ENCODE results near the gene CARM1. TPM values are rescaled to one million over a fixed set of nuclear protein-coding genes. Genes with fewer than 3 reads are reported as not detected.
"Not testable (repeated sequence)": the region's sequence is repeated elsewhere in the genome, so short reads cannot be mapped to it uniquely, and the experiment has no call there.

The CARM1 gene
- total RNA-seq, 3 donors from 2014 or later = 49.1 to 54.3 (median 49.7) TPM

DNA sequence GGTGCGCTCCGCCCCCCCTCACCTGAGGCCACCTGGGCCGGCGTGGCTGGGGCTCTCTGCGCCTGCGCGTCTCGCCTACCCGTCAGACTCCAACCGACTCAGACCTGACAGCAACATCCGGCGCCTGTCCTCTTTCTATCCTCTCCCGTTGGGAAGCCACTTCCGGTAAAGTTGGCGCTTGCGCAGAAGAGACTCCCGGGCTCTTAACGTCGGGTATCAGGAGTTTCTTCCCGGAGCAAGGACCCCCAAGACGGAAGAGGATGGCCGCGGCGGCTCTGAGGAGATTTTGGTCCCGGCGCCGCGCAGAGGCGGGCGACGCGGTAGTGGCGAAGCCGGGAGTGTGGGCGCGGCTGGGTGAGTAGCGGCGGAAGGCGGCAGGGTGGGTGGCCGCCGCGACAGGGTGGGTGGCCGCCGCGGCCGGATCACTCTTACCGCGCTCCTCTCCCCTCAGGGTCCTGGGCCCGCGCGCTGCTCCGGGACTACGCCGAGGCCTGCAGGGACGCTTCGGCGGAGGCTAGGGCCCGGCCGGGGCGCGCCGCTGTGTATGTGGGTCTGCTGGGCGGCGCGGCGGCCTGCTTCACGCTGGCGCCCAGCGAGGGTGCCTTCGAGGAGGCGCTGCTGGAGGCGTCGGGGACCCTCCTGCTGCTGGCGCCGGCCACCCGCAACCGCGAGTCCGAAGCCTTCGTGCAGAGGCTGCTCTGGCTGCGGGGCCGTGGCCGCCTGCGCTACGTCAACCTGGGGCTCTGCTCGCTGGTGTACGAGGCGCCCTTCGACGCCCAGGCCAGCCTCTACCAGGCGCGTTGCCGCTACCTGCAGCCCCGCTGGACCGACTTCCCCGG, 57.4 kb downstream of the CARM1 start, which contains the start of the genes TIMM29 and YIPF2:
Gene TIMM29 (plus strand): TSS at position 249 of the 839 bp plus-strand sequence. CDS start 12 bp downstream, at position 261.
Gene YIPF2 (minus strand): TSS at position 77 of the 839 bp plus-strand sequence. CDS start 229 bp downstream, outside the sequence.
- peaks cover 18% of the 10 kb centered on the region for H3K4me1 ChIP-seq (ENCODE audit: low read depth)
- H3K4me3 ChIP-seq = peak within 1 kb of the TSS; percentile 89
- ATAC-seq (peak; percentile 95), DNase-seq (peak; percentile 97 to 98 (median 97))
- no peaks in the 10 kb centered on the region for H3K9me3 ChIP-seq
- no peaks in the 10 kb centered on the region for H3K36me3 ChIP-seq (ENCODE audit: low read depth)
- no peak for TF ChIP-seq CTCF (IDR thresholded peaks at IDR 0.05)
- intact Hi-C loops (cut with DNase I, micrococcal nuclease) = no loop called here

DNA sequence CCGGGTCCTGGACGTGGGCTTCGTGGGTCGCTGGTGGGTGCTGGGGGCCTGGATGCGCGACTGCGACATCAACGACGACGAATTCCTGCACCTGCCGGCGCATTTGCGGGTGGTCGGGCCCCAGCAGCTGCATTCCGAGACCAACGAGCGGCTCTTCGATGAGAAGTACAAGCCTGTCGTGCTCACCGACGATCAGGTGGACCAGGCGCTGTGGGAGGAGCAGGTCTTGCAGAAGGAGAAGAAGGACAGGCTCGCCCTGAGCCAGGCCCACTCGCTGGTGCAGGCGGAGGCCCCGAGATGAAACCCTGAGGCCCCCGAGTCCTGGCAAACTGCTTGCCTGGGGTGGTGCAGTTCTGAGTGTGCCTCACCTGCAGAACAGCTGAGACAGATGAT, 58.0 kb downstream of the CARM1 start:
- DNase-seq (no peak), ATAC-seq (no peak)
- intact Hi-C loops (cut with DNase I, micrococcal nuclease) = no loop called here
- TF ChIP-seq CTCF (IDR thresholded peaks at IDR 0.05) = no peak
- H3K4me1 ChIP-seq (ENCODE audit: low read depth) = peaks cover 18% of the 10 kb centered on the region
- no peaks in the 10 kb centered on the region for H3K9me3 ChIP-seq
- no peaks in the 10 kb centered on the region for H3K36me3 ChIP-seq (ENCODE audit: low read depth)
- H3K4me3 ChIP-seq = peak overlapping the region; percentile 89

- Histone ChIP-seq H3K36me3 (ENCODE audit: low read depth) (no peaks in the 10 kb centered on the region), H3K4me3 (no peak overlapping the region), H3K4me1 (ENCODE audit: low read depth) (peaks cover 9% of the 10 kb centered on the region), H3K9me3 (no peaks in the 10 kb centered on the region)
- TF ChIP-seq CTCF (IDR thresholded peaks at IDR 0.05) = no peak
- DNase-seq (no peak), ATAC-seq (no peak)
- intact Hi-C loops (cut with DNase I, micrococcal nuclease) = no loop called here
Observed at GRCh38 chr19:10935371-10936059, 64.2 kb downstream of the CARM1 start.

DNA sequence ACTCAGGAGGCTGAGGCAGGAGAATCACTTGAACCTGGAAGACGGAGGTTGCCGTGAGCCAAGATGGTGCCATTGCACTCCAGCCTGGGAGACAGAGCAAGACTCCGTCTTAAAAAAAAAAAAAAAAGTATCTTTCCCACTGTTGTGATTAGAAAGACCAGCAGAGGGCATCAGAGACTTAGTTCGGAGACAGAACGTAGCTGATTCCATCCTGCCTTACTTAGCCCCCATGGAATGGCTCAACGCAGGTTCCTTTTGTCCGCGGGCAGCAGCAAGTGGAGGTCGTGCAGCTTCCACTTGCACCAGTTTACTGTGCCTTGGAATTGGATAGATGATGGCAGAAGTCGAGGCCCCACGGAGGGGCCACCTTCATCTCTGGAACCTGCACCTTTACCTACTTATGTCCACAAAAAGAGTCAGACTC, 65.3 kb downstream of the CARM1 start:
- intact Hi-C loops (cut with DNase I, micrococcal nuclease) = no loop called here
- no peaks in the 10 kb centered on the region for H3K36me3 ChIP-seq (ENCODE audit: low read depth)
- DNase-seq = peak in 1 of 3 donors; percentile 81
- no peak overlapping the region for H3K4me3 ChIP-seq
- H3K4me1 ChIP-seq (ENCODE audit: low read depth) = peaks cover 9% of the 10 kb centered on the region
- peak; percentile 79 for ATAC-seq
- TF ChIP-seq CTCF (IDR thresholded peaks at IDR 0.05) = peak; percentile 14
- no peaks in the 10 kb centered on the region for H3K9me3 ChIP-seq

- H3K4me3 ChIP-seq; DNase-seq; intact Hi-C loops (cut with DNase I, micrococcal nuclease); H3K36me3 ChIP-seq (ENCODE audit: low read depth); H3K9me3 ChIP-seq: not testable (repeated sequence)
- ATAC-seq = peak; percentile 21
- H3K4me1 ChIP-seq (ENCODE audit: low read depth) = peaks cover 18% of the 10 kb centered on the region
Observed at GRCh38 chr19:10941649-10942048, 70.3 kb downstream of the CARM1 start.

DNA sequence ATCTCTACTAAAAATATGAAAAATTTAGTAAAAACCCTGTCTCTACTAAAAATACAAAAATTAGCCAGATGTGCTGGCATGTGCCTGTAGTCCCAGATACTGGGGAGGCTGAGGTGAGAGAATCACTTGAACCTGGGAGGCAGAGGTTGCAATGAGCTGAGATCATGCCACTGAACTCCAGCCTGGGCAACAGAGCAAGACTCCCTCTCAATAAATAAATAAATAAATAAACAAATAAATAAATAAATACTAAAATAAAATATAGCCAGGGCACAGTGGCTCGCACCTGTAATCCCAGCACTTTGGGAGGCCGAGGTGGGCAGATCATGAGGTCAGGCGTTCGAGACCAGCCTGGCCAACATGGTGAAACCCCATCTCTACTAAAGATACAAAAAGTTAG, 72.1 kb downstream of the CARM1 start:
- peaks cover 18% of the 10 kb centered on the region for H3K4me1 ChIP-seq (ENCODE audit: low read depth)
- intact Hi-C loops (cut with DNase I, micrococcal nuclease); H3K36me3 ChIP-seq (ENCODE audit: low read depth); ATAC-seq; DNase-seq; H3K4me3 ChIP-seq; H3K9me3 ChIP-seq: not testable (repeated sequence)

Data from mucosa of descending colon (tissue), 3 donors.